IMR-90 (cell line): ENCODE measurements around the gene TIGD1. TPM values are rescaled to one million over a fixed set of nuclear protein-coding genes. Genes with fewer than 3 reads are reported as not detected.
A peak's percentile ranks its signal among the peaks of the same experiment; 100 is the strongest.

ENCODE experiments used
- ATAC-seq: fragments of 200-7000 bp; cut with Tn5 transposase; 2 replicates; pipeline ENCODE4 v1.9.1; 2020; ENCODE audit warnings: low read depth, mild to moderate bottlenecking, moderate library complexity
- BruUV-seq: library from RNA; stranded (reverse); fragments of 400-500 nt; replicated peaks from 2 replicates; lab custom pipeline; 2021; lab: Mats Ljungman, UMichigan
- CTCF ChIA-PET: fragments of 300-600 bp; formaldehyde crosslinking; extraction: SDS; loops from one replicate; lab custom pipeline; 2021; ENCODE audit warnings: antibody characterized with exemption; lab: Yijun Ruan, JAX
- POLR2A ChIA-PET: fragments of 300-600 bp; sonication (Branson Sonifier 250); formaldehyde crosslinking; loops from one replicate; lab custom pipeline; 2022; ENCODE audit warnings: antibody characterized with exemption; ENCODE audit not compliant: unreplicated experiment; lab: Charles Lee
- DNase-seq: peaks from one replicate; pipeline ENCODE4 v3.0.0; 2013
- H2AFZ ChIP-seq: replicated peaks from 2 replicates; pipeline ENCODE3; 2013; ENCODE audit warnings: low read length, mild to moderate bottlenecking; ENCODE audit not compliant: poor library complexity
- H2AK5ac ChIP-seq: 2 replicates; pipeline ENCODE4 v1.6.1; 2013; ENCODE audit warnings: low read depth, low read length, inconsistent platforms
- H2AK9ac ChIP-seq: replicated peaks from 2 replicates; pipeline ENCODE3; 2013; ENCODE audit warnings: mild to moderate bottlenecking, low read depth, low read length, moderate library complexity; ENCODE audit not compliant: poor library complexity
- H2BK120ac ChIP-seq: 2 replicates; pipeline ENCODE4 v1.6.1; 2013; ENCODE audit warnings: low read depth, low read length, inconsistent platforms
- H2BK15ac ChIP-seq: 3 replicates; pipeline ENCODE4 v1.6.1; 2013; ENCODE audit warnings: low read depth, low read length, inconsistent platforms
- H2BK20ac ChIP-seq: 2 replicates; pipeline ENCODE4 v1.6.1; 2013; ENCODE audit warnings: low read depth, mild to moderate bottlenecking, inconsistent platforms, low read length, moderate library complexity
- H2BK5ac ChIP-seq: 2 replicates; pipeline ENCODE4 v1.6.1; 2013; ENCODE audit warnings: mild to moderate bottlenecking, low read depth, low read length, inconsistent platforms; ENCODE audit not compliant: poor library complexity, severe bottlenecking
- H3K14ac ChIP-seq: replicated peaks from 2 replicates; pipeline ENCODE4 v1.6.1; 2013; ENCODE audit warnings: low read depth, low read length, inconsistent platforms
- H3K18ac ChIP-seq: 2 replicates; pipeline ENCODE4 v1.6.1; 2013; ENCODE audit warnings: low read depth, low read length, control low read depth
- H3K23ac ChIP-seq: 2 replicates; pipeline ENCODE4 v1.6.1; 2013; ENCODE audit warnings: low read depth, low read length, inconsistent platforms
- H3K27ac ChIP-seq: 2 replicates; pipeline ENCODE4 v1.5.1; 2013; ENCODE audit warnings: mild to moderate bottlenecking, control low read depth, low read length; ENCODE audit not compliant: insufficient read depth
- H3K27me3 ChIP-seq: 2 replicates; pipeline ENCODE4 v1.6.1; 2013; ENCODE audit warnings: low read length; ENCODE audit not compliant: control insufficient read depth, insufficient read depth
- H3K36me3 ChIP-seq: 2 replicates; pipeline ENCODE4 v1.6.1; 2013; ENCODE audit warnings: low read length, mixed read lengths; ENCODE audit not compliant: control insufficient read depth, insufficient read depth
- H3K4ac ChIP-seq: 2 replicates; pipeline ENCODE4 v1.6.1; 2013; ENCODE audit warnings: low read depth, low read length, inconsistent platforms
- H3K4me1 ChIP-seq: 2 replicates; pipeline ENCODE4 v1.6.1; 2013; ENCODE audit warnings: low read length, mixed read lengths; ENCODE audit not compliant: control insufficient read depth, insufficient read depth
- H3K4me2 ChIP-seq: 2 replicates; pipeline ENCODE4 v1.6.1; 2013; ENCODE audit warnings: low read depth, mild to moderate bottlenecking, control low read depth, low read length, moderate library complexity
- H3K4me3 ChIP-seq: 2 replicates; pipeline ENCODE4 v1.5.1; 2013; ENCODE audit warnings: low read depth, mild to moderate bottlenecking, control low read depth, low read length, moderate library complexity; ENCODE audit not compliant: insufficient read depth
- H3K56ac ChIP-seq: 2 replicates; pipeline ENCODE4 v1.6.1; 2013; ENCODE audit warnings: low read length, inconsistent platforms; ENCODE audit not compliant: insufficient read depth; ENCODE audit errors: extremely low read depth
- H3K79me1 ChIP-seq, 2 experiments: 2 replicates each; pipeline ENCODE4 v1.6.1; 2013; ENCODE audit warnings: low read length in 2 of 2, inconsistent platforms in 1 of 2, low read depth in 1 of 2
- H3K9ac ChIP-seq: 2 replicates; pipeline ENCODE4 v1.6.1; 2013; ENCODE audit warnings: low read depth, low read length, control low read depth
- H3K9me1 ChIP-seq: 2 replicates; pipeline ENCODE4 v1.6.1; 2013; ENCODE audit warnings: low read length, inconsistent platforms; ENCODE audit not compliant: insufficient read depth
- H3K9me3 ChIP-seq: 2 replicates; pipeline ENCODE4 v1.6.1; 2013; ENCODE audit warnings: low read length; ENCODE audit not compliant: control insufficient read depth, insufficient read depth
- H4K20me1 ChIP-seq: 2 replicates; pipeline ENCODE4 v1.6.1; 2013; ENCODE audit warnings: low read length, inconsistent platforms; ENCODE audit not compliant: insufficient read depth
- H4K5ac ChIP-seq: 2 replicates; pipeline ENCODE4 v1.6.1; 2013; ENCODE audit warnings: mild to moderate bottlenecking, low read depth, low read length, control low read depth
- H4K8ac ChIP-seq, 2 experiments: 2 replicates each; pipeline ENCODE4 v1.6.1; 2013; ENCODE audit warnings: low read depth in 2 of 2, low read length in 2 of 2, control low read depth in 1 of 2, inconsistent platforms in 1 of 2
- H4K91ac ChIP-seq: 2 replicates; pipeline ENCODE4 v1.6.1; 2013; ENCODE audit warnings: low read depth, low read length, inconsistent platforms; ENCODE audit not compliant: insufficient read depth
- CEBPB ChIP-seq: IDR thresholded peaks from 2 replicates; pipeline ENCODE4 v1.6.1; 2012; ENCODE audit warnings: low read depth, low read length, improper control_type of control experiment
- WGBS, 2 experiments: methylation state at CpG; one replicate each; pipeline versions ENCODE4 v1.1.5 to v1.1.7; 2013; ENCODE audit warnings: missing lambda C conversion rate in 2 of 2; ENCODE audit not compliant: insufficient read length in 1 of 2; ENCODE audit errors: extremely low coverage in 2 of 2; 5-methylcytosine and 5-hydroxymethylcytosine counted together
- dilution Hi-C: fragments of 300-500 bp; cut with HindIII; formaldehyde crosslinking; loops from one replicate; pipeline ENCODE4 v1.14.3; 2018; ENCODE audit warnings: low sequenced_read_pairs; ENCODE audit not compliant: unreplicated experiment
- in situ Hi-C: fragments of 300-500 bp; cut with MboI; formaldehyde crosslinking; loops from 3 replicates; pipeline ENCODE4 v1.14.3; 2019; ENCODE audit warnings: low sequenced_read_pairs, inconsistent platforms, mixed read lengths
- intact Hi-C: fragments of 100-400 bp; cut with micrococcal nuclease; formaldehyde crosslinking; loops from 2 replicates; pipeline ENCODE4 v1.10.0; 2022
- polyA plus RNA-seq, 3 experiments: library from polyadenylated mRNA; depleted of rRNA; stranded (reverse); fragments of >200 nt; gene quantifications; 2 replicates each; pipeline ENCODE4 v1.2.3, GENCODE V29; 2012; ENCODE audit warnings: low replicate concordance in 1 of 3
- total RNA-seq: library from RNA; depleted of rRNA; stranded (reverse); fragments of >200 nt; gene quantifications from 2 replicates; pipeline ENCODE4 v1.2.3, GENCODE V29; 2012

The TIGD1 gene
- total and polyA plus RNA-seq, 2 of the 4 experiments (the other 2 are of a cell fraction): 2.7 to 2.9 TPM

- no peak overlapping the region for H4K91ac ChIP-seq
- no peak overlapping the region for H3K23ac ChIP-seq
- no peak overlapping the region for H2BK120ac ChIP-seq
- H2AK9ac ChIP-seq: no peak overlapping the region
- CTCF ChIA-PET: no interaction called here
- POLR2A ChIA-PET: no interaction called here
- no peak for DNase-seq
- no peak overlapping the region for H4K5ac ChIP-seq
- 60% methylated on average over 1 of the region's 16 CpGs; no CpG with 5 or more reads in 1 of the 2 experiments for WGBS, 2 experiments
- no peak overlapping the region for H3K9ac ChIP-seq
- no peak overlapping the region for H3K14ac ChIP-seq
- H2AFZ ChIP-seq: peak overlapping the region; percentile 33
- H3K9me3 ChIP-seq: no peaks in the 10 kb centered on the region
- no peaks in the 10 kb centered on the region for H3K79me1 ChIP-seq
- intact Hi-C loops: loop anchor here (10.0 kb wide), 1 partner anchor 599 kb away; no protein-coding TSS in a partner anchor
- in situ Hi-C loops: no loop called here
- H3K4me3 ChIP-seq: no peak overlapping the region
- no peak overlapping the region for H3K18ac ChIP-seq
- no peak for TF ChIP-seq CEBPB
- no peaks in the 10 kb centered on the region for H3K9me1 ChIP-seq
- H3K4me1 ChIP-seq: no peaks in the 10 kb centered on the region
- no peak overlapping the region for H3K56ac ChIP-seq
- dilution Hi-C loops: no loop called here
- H4K8ac ChIP-seq: no peak overlapping the region
- H2BK15ac ChIP-seq: no peak overlapping the region
- H3K27me3 ChIP-seq: peaks cover 68% of the 10 kb centered on the region
- H2BK20ac ChIP-seq: no peak overlapping the region
- H2BK5ac ChIP-seq: no peak overlapping the region
- H3K27ac ChIP-seq: no peak overlapping the region
- no peaks in the 10 kb centered on the region for H3K36me3 ChIP-seq
- BruUV-seq: no TSS peak
- H3K4me2 ChIP-seq: no peak overlapping the region
- no peak for ATAC-seq
- no peak overlapping the region for H2AK5ac ChIP-seq
- H3K4ac ChIP-seq: no peak overlapping the region
- H4K20me1 ChIP-seq: no peaks in the 10 kb centered on the region
Measured at GRCh38 chr2:232503809-232504323, 46.5 kb downstream of the TIGD1 start.
